HUDEP-2 (cell line): ENCODE data around the gene SLC4A7.
"Not testable (repeated sequence)": the region's sequence is repeated elsewhere in the genome, so short reads cannot be mapped to it uniquely, and the experiment has no call there.

Experiments used
- DNase-seq, 76 experiments: peaks; one replicate each; lab custom pipeline; 2025; ENCODE audit not compliant: unreplicated experiment in 76 of 76; lab: John Stamatoyannopoulos, UW

The SLC4A7 gene

GRCh38 chr3:27488821-27489220, 4.6 kb upstream of the SLC4A7 start:
- DNase-seq, result no peak

GRCh38 chr3:27487383-27487782, 3.2 kb upstream of the SLC4A7 start:
- no peak for DNase-seq

DNA sequence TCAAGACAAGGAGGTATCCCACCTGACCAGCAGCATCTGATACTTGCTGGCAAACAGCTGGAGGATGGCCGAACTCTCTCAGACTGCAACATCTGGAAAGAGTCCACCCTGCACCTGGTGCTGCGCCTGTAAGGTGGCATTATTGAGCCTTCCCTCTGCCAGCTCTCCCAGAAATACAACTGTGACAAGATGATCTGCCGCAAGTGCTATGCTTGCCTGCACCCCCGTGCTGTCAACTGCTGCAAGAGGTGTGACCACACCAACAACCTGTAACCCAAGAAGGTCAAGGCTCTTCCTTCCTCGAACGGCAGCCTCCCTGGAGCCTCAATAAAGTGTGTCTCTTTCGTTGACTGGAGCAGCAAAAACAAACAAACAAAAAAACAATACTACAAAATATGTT, 2.2 kb upstream of the SLC4A7 start:
- DNase-seq, result no peak

GRCh38 chr3:27485866-27486265, 1.7 kb upstream of the SLC4A7 start:
- no peak for DNase-seq

- DNase-seq, result peak in 33 of 76 experiments; percentile 1 to 45 (median 16)
Observed at GRCh38 chr3:27483117-27484014, 818 bp downstream of the SLC4A7 start.

DNA sequence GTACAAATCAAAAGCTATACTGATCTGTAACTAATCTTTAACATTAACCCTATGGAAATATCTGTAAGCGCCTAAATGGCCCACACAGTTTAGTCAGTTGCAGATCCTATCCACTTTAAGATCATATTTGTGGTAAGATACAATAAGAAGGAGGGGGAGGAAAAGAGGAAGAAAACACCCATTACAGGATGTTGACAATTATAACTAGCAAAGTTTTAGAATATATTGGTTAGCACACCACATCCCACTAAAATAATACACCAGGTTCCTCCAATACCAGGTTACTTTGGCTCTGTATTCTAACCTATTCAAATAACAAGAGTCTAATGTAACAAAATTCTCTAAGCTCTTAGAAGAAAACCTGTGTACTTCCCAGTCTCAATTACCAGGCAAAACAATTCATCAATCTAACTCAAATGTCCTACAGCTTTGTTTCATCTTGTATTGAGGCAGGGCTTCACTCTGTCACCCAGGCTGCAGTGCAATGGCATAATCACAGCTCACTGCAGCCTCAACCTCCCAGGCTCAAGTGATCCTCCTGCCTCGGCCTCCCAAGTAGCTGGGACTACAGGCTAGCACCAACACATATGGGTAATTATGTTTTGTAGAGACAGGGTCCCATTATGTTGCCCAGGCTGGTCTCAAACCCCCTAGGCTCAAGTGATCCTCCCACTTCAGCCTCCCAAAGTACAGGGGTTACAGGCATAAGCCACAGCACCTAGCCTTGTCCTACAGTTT, 4.2 kb downstream of the SLC4A7 start:
- peak in 1 of 76 experiments; percentile 1 for DNase-seq

GRCh38 chr3:27471923-27472550, 12.1 kb downstream of the SLC4A7 start:
- DNase-seq, result no peak

GRCh38 chr3:27468283-27468886, 15.8 kb downstream of the SLC4A7 start:
- no peak for DNase-seq

- peak in 17 of 76 experiments; percentile 1 to 44 (median 17) for DNase-seq
Observed at GRCh38 chr3:27467545-27467944, 16.6 kb downstream of the SLC4A7 start.

DNA sequence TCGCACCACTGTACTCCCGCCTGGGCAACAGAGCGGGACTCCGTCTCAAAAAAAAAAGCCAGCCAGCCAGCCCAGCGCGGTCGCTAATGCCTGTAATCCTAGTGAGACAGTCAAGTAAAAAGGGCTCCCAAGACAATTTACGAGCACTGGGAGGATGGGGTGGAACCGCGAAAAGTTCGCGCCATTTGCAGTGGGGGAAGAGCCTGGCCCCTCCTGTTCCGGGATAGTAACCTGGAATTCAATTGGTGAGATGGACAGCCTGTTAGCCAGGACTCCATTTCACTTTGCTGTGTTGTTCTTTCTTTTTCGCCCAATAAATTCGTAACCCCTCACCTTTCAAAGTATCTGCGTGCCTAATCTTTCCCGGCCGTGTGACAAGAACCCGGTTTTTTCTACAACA, 19.5 kb downstream of the SLC4A7 start:
- DNase-seq, result no peak

- no peak for DNase-seq
Observed at GRCh38 chr3:27462228-27462627, 22.0 kb downstream of the SLC4A7 start.

GRCh38 chr3:27458929-27459328, 25.3 kb downstream of the SLC4A7 start:
- no peak for DNase-seq

- no peak for DNase-seq
Observed at GRCh38 chr3:27456554-27456953, 27.6 kb downstream of the SLC4A7 start.

DNA sequence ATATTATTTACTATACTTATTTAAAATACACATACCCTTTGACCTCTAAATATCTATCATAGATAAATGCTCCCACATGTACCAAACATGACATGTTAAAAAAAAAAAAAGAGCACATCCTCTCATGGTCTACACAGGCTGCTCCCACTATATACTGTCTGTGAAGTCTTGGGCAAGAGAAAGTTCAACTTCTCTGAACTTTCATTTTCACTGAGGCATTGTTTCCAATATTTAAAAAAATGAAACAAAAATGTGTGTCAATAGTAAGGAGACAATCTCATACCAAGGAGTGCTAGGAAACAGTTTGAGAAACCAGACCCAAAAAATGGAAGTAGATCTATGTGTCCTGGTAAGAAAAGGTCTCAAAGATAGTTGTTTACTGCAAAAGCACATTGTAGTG, 29.3 kb downstream of the SLC4A7 start:
- no peak for DNase-seq

- DNase-seq, result no peak
Observed at GRCh38 chr3:27454461-27454860, 29.7 kb downstream of the SLC4A7 start.

DNA sequence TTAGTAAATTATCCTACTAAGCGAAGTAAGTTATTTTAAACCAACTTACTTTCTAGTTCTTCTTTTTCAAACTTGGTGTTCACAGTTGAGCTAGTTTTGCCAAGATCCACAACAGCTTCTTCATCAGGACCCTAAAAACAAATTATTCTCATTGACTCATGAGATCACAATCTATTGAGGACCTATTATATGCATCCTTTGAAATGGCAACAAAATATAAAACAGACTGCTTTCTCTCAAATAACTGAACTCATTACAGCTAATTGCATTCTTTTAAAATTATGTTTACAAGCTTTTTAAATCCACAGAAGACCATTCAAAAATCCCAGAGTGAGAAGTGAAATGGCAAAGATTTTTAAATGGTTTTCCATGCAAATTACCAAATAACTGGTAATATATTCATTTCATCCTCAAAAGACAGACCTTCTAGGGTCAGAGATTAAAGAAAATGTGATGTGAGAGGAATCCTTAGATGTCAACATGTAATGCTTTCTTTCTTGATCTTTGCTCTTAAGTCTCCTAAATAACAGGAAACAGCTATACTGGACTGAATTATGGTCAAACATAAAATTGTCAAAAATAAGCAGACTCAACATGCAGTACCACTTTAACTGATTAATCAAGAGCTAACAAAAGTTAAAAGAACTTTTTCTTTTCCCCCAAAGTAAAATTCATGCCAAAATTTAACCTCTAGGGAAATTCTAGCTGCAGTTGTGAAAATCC, 31.7 kb downstream of the SLC4A7 start:
- no peak for DNase-seq

- no peak for DNase-seq
Observed at GRCh38 chr3:27451842-27452241, 32.3 kb downstream of the SLC4A7 start.

- DNase-seq, result no peak
Observed at GRCh38 chr3:27451251-27451650, 32.9 kb downstream of the SLC4A7 start.

- DNase-seq, result no peak
Observed at GRCh38 chr3:27449530-27450150, 34.5 kb downstream of the SLC4A7 start.

DNA sequence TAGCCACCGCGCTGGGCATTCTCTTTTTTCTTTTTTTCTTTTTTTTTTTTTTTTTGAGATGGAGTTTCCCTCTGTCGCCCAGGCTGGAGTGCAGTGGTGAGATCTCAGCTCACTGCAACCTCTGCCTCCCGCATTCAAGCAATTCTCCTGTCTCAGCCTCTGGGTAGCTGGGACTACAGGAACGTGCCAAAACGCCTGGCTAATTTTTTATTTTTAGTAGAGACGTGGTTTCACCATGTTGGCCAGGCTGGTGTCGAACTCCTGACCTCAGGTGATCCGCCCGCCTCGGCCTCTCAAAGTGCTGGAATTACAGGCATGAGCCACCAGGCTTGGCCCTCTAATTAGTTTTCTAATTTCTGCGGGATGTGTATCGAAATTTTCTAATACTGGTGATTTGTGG, 41.2 kb downstream of the SLC4A7 start:
- not testable (repeated sequence) for DNase-seq
